GM13977 (cell line): ENCODE measurements around the gene TRPV4.

Source experiments
- DNase-seq: peaks from one replicate; pipeline ENCODE4 v3.0.0; 2012; ENCODE audit warnings: low spot score
- CTCF ChIP-seq: IDR thresholded peaks from 2 replicates; pipeline ENCODE4 v1.5.1; 2012; ENCODE audit warnings: mild to moderate bottlenecking, control low read depth; ENCODE audit not compliant: insufficient read depth; ENCODE audit errors: extremely low read depth, missing control alignments
- in situ Hi-C: fragments of 300-500 bp; cut with MboI; formaldehyde crosslinking; loops from one replicate; pipeline ENCODE4 v1.12.0; 2022; ENCODE audit warnings: low sequenced_read_pairs, low pct_unique_long_range_greater_than_20kb, mixed read lengths, inconsistent platforms; ENCODE audit not compliant: unreplicated experiment

Gene TRPV4

GRCh38 chr12:109810954-109811623, 22.1 kb downstream of the TRPV4 start:
- no peak for TF ChIP-seq CTCF
- no peak for DNase-seq
- in situ Hi-C loops: no loop called here

GRCh38 chr12:109808876-109809646, 24.1 kb downstream of the TRPV4 start:
- TF ChIP-seq CTCF: no peak
- no peak for DNase-seq
- in situ Hi-C loops: no loop called here

- DNase-seq: no peak
- no peak for TF ChIP-seq CTCF
- in situ Hi-C loops: no loop called here
Measured at GRCh38 chr12:109807954-109808643, 25.1 kb downstream of the TRPV4 start.

- in situ Hi-C loops: no loop called here
- peak; percentile 85 for DNase-seq
- TF ChIP-seq CTCF: peak; percentile 92
Measured at GRCh38 chr12:109804820-109805761, 28.1 kb downstream of the TRPV4 start.

- DNase-seq: no peak
- no peak for TF ChIP-seq CTCF
- in situ Hi-C loops: no loop called here
Measured at GRCh38 chr12:109803678-109804077, 29.5 kb downstream of the TRPV4 start.

GRCh38 chr12:109802828-109803227, 30.4 kb downstream of the TRPV4 start:
- in situ Hi-C loops: no loop called here
- no peak for DNase-seq
- no peak for TF ChIP-seq CTCF
